Heart right ventricle (tissue), 16 donors: ENCODE data around the gene CDH23. TPM values are rescaled to one million over a fixed set of nuclear protein-coding genes. Genes with fewer than 3 reads are reported as not detected.

Experiments used
- ATAC-seq, 8 donors: fragments of 200-7000 bp; cut with Tn5 transposase; one replicate each; pipeline ENCODE4 v1.9.1; 2020; ENCODE audit warnings: mild to moderate bottlenecking in 8 of 8, moderate library complexity in 8 of 8, moderate number of reproducible peaks in 1 of 8
- DNase-seq, 2 donors: peaks; one replicate each; pipeline ENCODE4 v3.0.0-alpha.2; 2020
- H3K27ac ChIP-seq, 10 donors: fragments of 200-600 bp; sonication (generic) in 2 of 10; one replicate each; pipeline versions ENCODE4 v1.5.0 to v1.8.0; 2020 to 2022; ENCODE audit warnings: mild to moderate bottlenecking in 3 of 10
- H3K27me3 ChIP-seq, 7 donors: fragments of 200-600 bp; one replicate each; pipeline ENCODE4 v1.8.0; 2021 to 2022; ENCODE audit warnings: mild to moderate bottlenecking in 2 of 7
- H3K36me3 ChIP-seq, 9 donors: fragments of 200-600 bp; sonication (generic) in 1 of 9; one replicate each; pipeline versions ENCODE4 v1.5.0 to v1.8.0; 2020 to 2022; ENCODE audit warnings: mild to moderate bottlenecking in 2 of 9
- H3K4me1 ChIP-seq, 9 donors: fragments of 200-600 bp; sonication (generic) in 1 of 9; one replicate each; pipeline versions ENCODE4 v1.5.0 to v1.8.0; 2020 to 2022; ENCODE audit warnings: mild to moderate bottlenecking in 4 of 9
- H3K4me3 ChIP-seq, 10 donors: fragments of 200-600 bp; sonication (generic) in 2 of 10; one replicate each; pipeline versions ENCODE4 v1.5.0 to v1.8.0; 2020 to 2022; ENCODE audit warnings: mild to moderate bottlenecking in 7 of 10, moderate library complexity in 2 of 10
- H3K9me3 ChIP-seq, 11 donors: fragments of 200-600 bp in 10 of 11; sonication (generic) in 2 of 11; one replicate each; pipeline versions ENCODE4 v1.5.0 to v1.8.0; 2013 to 2022; ENCODE audit warnings: mild to moderate bottlenecking in 2 of 11, control low read depth in 1 of 11, moderate library complexity in 1 of 11
- WGBS, 2 donors: extraction: QIAGEN DNeasy Blood & Tissue Kit; methylation state at CpG; one replicate each; pipeline ENCODE4 v1.1.7; 2013; ENCODE audit warnings: inconsistent platforms in 1 of 2; 5-methylcytosine and 5-hydroxymethylcytosine counted together
- intact Hi-C, 10 donors: fragments of 100-400 bp; cut with DNase I; formaldehyde crosslinking; loops; one replicate each; pipeline versions ENCODE4 v1.11.1 to v1.14.2; 2022
- polyA plus RNA-seq, 2 donors: library from polyadenylated mRNA; stranded (reverse); fragments of 200-250 nt; gene quantifications; one replicate each; pipeline ENCODE4 v1.2.3, GENCODE V29; 2013
- total RNA-seq, 10 donors: library from RNA; stranded (reverse); fragmentation: NEBNext Ultra II Directional in 3 of 10; extraction: Animal tissue kit (Norgen Biotek cat#: 25700) in 3 of 10; gene quantifications; one replicate each; pipeline versions ENCODE4 v1.2.1 to v1.2.4, GENCODE V29; 2021 to 2023
- TF ChIP-seq, protein P1 (sequence below), 9 donors: fragments of 200-600 bp; sonication (generic) in 2 of 9; IDR thresholded peaks; one replicate each; pipeline versions ENCODE4 v1.5.0 to v1.8.0; 2021 to 2022; ENCODE audit warnings: antibody characterized with exemption in 9 of 9, mild to moderate bottlenecking in 5 of 9, moderate library complexity in 1 of 9
- donor health status: Arrhythmogenic right ventricular cardiomyopathy.
- donor health status: ischemic (EF 13 %, LVEDD 7.1; RV severe dilation, severe dysfunction).
- donor health status: healthy with polysubstance abuse.
- donor health status: DM: no; HTN: yes; CAD: no.
- donor health status: DM: no; HTN: no; CAD: no.
- donor health status: ischemic (EF 25% LVEDD 6.9; RV normal size, moderate dysfunction).
- donor health status: ischemic (EF 25% LVEDD 5.7; RV mildly dilated, moderate dysfunction).
- donor health status: healthy.
- donor health status: DM: yes; HTN: yes; CAD: no.
- donor health status: Ischemic cardiomyopathy.
- donor health status: ischemic (EF 35%, LVEDD 5.7; RV mildly dilated, moderate dysfunction).
- donor health status: nonischemic (EF 11% LVEDD 7.7; RV severe dilation, severe dysfunction).
- donor health status: DM: yes; HTN: yes; CAD: no.
- donor health status: PGD.
- donor health status: ischemic (EF 29% LVEDD 5.4; RV normal size, mild dysfunction).
- donor health status: nonischemic (EF 23%, LVEDD 6.1; RV moderate dilation, normal function).

Gene CDH23
- total and polyA plus RNA-seq, 12 donors = 1.1 to 7.7 (median 4.6) TPM

GRCh38 chr10:71402005-71402404 is 5.3 kb downstream of the CDH23 start:
- WGBS, 2 donors = 97 to 98% methylated on average over 7 of the region's 7 CpGs

DNA sequence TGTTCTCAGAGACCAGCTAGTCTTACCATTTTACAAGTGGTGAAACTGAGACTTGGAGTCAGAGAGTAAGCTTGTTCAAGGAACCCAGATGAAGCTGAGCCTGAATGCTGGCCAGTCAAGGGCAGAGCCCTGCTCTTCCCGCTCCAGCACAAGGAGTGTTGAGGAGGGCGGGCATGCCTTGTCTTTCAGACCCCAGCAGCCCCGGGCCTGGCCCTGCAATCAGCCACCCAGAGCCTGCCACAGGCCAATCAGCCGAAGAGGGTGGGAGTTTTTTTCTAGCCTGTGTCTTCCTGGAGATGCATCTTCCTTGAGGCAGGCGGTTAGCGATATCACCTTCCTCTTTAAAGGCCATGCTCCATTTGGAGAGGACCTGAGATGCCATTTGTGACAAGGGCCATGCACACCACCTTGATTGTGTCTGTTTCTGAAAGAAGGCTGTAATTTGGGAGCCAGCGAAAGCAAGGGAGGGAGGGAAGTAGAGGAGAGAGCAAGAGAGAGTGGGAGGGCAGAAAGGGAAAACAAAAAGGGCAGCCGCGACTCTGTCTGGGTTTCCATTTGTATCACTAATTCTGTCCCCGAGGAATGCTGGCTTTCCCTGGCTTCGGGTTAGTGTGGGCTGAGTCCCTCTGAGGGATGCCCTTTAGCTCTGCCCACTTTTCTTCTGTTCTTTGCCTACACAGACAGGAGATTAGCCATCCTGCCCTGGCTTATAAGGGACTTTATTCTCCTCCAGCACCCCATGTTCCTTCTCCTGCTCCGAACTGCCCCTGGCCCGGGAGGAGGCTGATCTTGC is 8.0 kb downstream of the CDH23 start:
- Histone ChIP-seq H3K36me3 (no peaks in the 10 kb centered on the region), H3K27me3 (peaks cover 0 to 26% (median 14%) of the 10 kb centered on the region in 7 donors), H3K9me3 (no peaks in the 10 kb centered on the region), H3K4me3 (no peak overlapping the region), H3K27ac (no peak overlapping the region), H3K4me1 (no peaks in the 10 kb centered on the region)
- 71 to 76% methylated on average over 13 of the region's 13 CpGs for WGBS, 2 donors
- intact Hi-C loops = no loop called here
- DNase-seq (no peak), ATAC-seq (no peak)
- TF ChIP-seq, protein P1, sequence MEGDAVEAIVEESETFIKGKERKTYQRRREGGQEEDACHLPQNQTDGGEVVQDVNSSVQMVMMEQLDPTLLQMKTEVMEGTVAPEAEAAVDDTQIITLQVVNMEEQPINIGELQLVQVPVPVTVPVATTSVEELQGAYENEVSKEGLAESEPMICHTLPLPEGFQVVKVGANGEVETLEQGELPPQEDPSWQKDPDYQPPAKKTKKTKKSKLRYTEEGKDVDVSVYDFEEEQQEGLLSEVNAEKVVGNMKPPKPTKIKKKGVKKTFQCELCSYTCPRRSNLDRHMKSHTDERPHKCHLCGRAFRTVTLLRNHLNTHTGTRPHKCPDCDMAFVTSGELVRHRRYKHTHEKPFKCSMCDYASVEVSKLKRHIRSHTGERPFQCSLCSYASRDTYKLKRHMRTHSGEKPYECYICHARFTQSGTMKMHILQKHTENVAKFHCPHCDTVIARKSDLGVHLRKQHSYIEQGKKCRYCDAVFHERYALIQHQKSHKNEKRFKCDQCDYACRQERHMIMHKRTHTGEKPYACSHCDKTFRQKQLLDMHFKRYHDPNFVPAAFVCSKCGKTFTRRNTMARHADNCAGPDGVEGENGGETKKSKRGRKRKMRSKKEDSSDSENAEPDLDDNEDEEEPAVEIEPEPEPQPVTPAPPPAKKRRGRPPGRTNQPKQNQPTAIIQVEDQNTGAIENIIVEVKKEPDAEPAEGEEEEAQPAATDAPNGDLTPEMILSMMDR (IDR thresholded peaks at IDR 0.05) = no peak

More at GRCh38 chr10:71402005-71402404, 5.3 kb downstream of the CDH23 start:
- Histone ChIP-seq H3K4me3 (no peak overlapping the region), H3K27me3 (peaks cover 0 to 50% (median 36%) of the 10 kb centered on the region in 7 donors), H3K4me1 (peaks cover 5 to 22% (median 15%) of the 10 kb centered on the region in 9 donors), H3K36me3 (no peaks in the 10 kb centered on the region), H3K27ac (no peak overlapping the region), H3K9me3 (no peaks in the 10 kb centered on the region)
- DNase-seq = no peak
- TF ChIP-seq, protein P1 (IDR thresholded peaks at IDR 0.05) = no peak
- ATAC-seq = no peak
- intact Hi-C loops = no loop called here

- no peak overlapping the region for H3K27ac ChIP-seq
- intact Hi-C loops = no loop called here
- H3K36me3 ChIP-seq = no peaks in the 10 kb centered on the region
- H3K27me3 ChIP-seq = peaks cover 0 to 16% (median 3%) of the 10 kb centered on the region in 7 donors
- H3K4me3 ChIP-seq = no peak overlapping the region
- H3K4me1 ChIP-seq = no peaks in the 10 kb centered on the region
- peaks cover 0 to 19% (median 6%) of the 10 kb centered on the region in 11 donors for H3K9me3 ChIP-seq
- TF ChIP-seq, protein P1 (IDR thresholded peaks at IDR 0.05) = no peak
- ATAC-seq (no peak), DNase-seq (no peak)
- 95 to 96% methylated on average over 3 of the region's 3 CpGs for WGBS, 2 donors
These were observed 10.2 kb downstream of the CDH23 start for GRCh38 chr10:71406878-71407277.

- H3K36me3 ChIP-seq = no peaks in the 10 kb centered on the region
- H3K4me3 ChIP-seq = no peak overlapping the region
- no peak overlapping the region for H3K27ac ChIP-seq
- DNase-seq (no peak), ATAC-seq (no peak)
- no peaks in the 10 kb centered on the region for H3K4me1 ChIP-seq
- peaks cover 0 to 10% (median 0%) of the 10 kb centered on the region in 7 donors for H3K27me3 ChIP-seq
- intact Hi-C loops = no loop called here
- WGBS, 2 donors = 81 to 86% methylated on average over 9 of the region's 9 CpGs
- TF ChIP-seq, protein P1 (IDR thresholded peaks at IDR 0.05) = no peak
- peaks cover 0 to 30% (median 10%) of the 10 kb centered on the region in 11 donors for H3K9me3 ChIP-seq
These were observed 11.9 kb downstream of the CDH23 start for GRCh38 chr10:71408436-71409225.
